ENCODE results near the gene NF2. TPM values are rescaled to one million over a fixed set of nuclear protein-coding genes. Genes with fewer than 3 reads are reported as not detected.

Gene NF2
- total and polyA plus RNA-seq, 2 of the 8 experiments (the other 6 are each of a cell fraction or from before 2014, with no cell fraction given): 17.6 to 53.6 TPM

- TF ChIP-seq RAD21 (IDR thresholded peaks at IDR 0.05 in 1 of 2, conservative IDR thresholded peaks at IDR 0.05 in 1 of 2; ENCODE audit: low read depth in 2 of 2, low read length in 2 of 2): no peak
- no peak for TF ChIP-seq SRF (IDR thresholded peaks at IDR 0.05; ENCODE audit: low read depth, low read length)
- TF ChIP-seq MAX (IDR thresholded peaks at IDR 0.05): no peak
Observed at GRCh38 chr22:29623059-29623458, 19.6 kb downstream of the NF2 start (continued).
